ENCODE results near the gene MOCS1.

- TF ChIP-seq, protein P1, sequence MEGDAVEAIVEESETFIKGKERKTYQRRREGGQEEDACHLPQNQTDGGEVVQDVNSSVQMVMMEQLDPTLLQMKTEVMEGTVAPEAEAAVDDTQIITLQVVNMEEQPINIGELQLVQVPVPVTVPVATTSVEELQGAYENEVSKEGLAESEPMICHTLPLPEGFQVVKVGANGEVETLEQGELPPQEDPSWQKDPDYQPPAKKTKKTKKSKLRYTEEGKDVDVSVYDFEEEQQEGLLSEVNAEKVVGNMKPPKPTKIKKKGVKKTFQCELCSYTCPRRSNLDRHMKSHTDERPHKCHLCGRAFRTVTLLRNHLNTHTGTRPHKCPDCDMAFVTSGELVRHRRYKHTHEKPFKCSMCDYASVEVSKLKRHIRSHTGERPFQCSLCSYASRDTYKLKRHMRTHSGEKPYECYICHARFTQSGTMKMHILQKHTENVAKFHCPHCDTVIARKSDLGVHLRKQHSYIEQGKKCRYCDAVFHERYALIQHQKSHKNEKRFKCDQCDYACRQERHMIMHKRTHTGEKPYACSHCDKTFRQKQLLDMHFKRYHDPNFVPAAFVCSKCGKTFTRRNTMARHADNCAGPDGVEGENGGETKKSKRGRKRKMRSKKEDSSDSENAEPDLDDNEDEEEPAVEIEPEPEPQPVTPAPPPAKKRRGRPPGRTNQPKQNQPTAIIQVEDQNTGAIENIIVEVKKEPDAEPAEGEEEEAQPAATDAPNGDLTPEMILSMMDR (IDR thresholded peaks at IDR 0.05; ENCODE audit: insufficient read depth, low read depth, low read length): no peak
- TF ChIP-seq EZH2 (IDR thresholded peaks at IDR 0.05; ENCODE audit: insufficient read depth, low read length): no peak
Observed at GRCh38 chr6:39982720-39983119, 48.5 kb upstream of the MOCS1 start.
